Adrenal gland (tissue), 12 donors: Measurements from ENCODE around the gene CSTF3. TPM values are rescaled to one million over a fixed set of nuclear protein-coding genes. Genes with fewer than 3 reads are reported as not detected.

Source experiments
- DNase-seq, 7 donors: peaks; one replicate each; pipeline ENCODE4 v3.0.0-alpha.2; 2019 to 2020
- H3K27ac ChIP-seq, 5 donors: fragments of 200-600 bp; sonication (generic) in 4 of 5; 1 replicate in 3 of 5; 2 replicates in 2 of 5; pipeline versions ENCODE4 v1.5.1 to v1.8.0; 2016 to 2020; ENCODE audit warnings: mild to moderate bottlenecking in 1 of 5
- H3K27me3 ChIP-seq: fragments of 200-600 bp; 2 replicates; pipeline ENCODE4 v1.8.0; 2021
- H3K36me3 ChIP-seq, 2 donors: fragments of 200-600 bp; replicated peaks in 1 of 2; 1 replicate in 1 of 2; 2 replicates in 1 of 2; pipeline versions ENCODE4 v1.5.1 to v1.8.0; 2018 to 2022
- H3K4me1 ChIP-seq, 2 donors: fragments of 200-600 bp; replicated peaks in 1 of 2; 1 replicate in 1 of 2; 2 replicates in 1 of 2; pipeline versions ENCODE4 v1.5.1 to v1.8.0; 2018 to 2021
- H3K4me3 ChIP-seq, 4 donors: fragments of 200-600 bp; sonication (generic) in 3 of 4; one replicate each; pipeline ENCODE4 v1.5.1; 2016 to 2018
- H3K9me3 ChIP-seq, 3 donors: fragments of 200-600 bp; sonication (generic) in 1 of 3; replicated peaks in 1 of 3; 1 replicate in 2 of 3; 2 replicates in 1 of 3; pipeline versions ENCODE4 v1.5.1 to v1.8.0; 2016 to 2021
- CTCF ChIP-seq, 6 experiments: fragments of 450-650 bp in 4 of 6; fragments of 200-600 bp in 2 of 6; sonication (generic) in 1 of 6; IDR thresholded peaks; 1 replicate in 5 of 6; 2 replicates in 1 of 6; pipeline versions ENCODE4 v1.5.1 to v1.8.0; 2016 to 2021; ENCODE audit warnings: antibody characterized with exemption in 6 of 6, mild to moderate bottlenecking in 2 of 6, moderate library complexity in 1 of 6
- POLR2A ChIP-seq, 2 donors: fragments of 450-650 bp; IDR thresholded peaks; one replicate each; pipeline ENCODE4 v1.6.1; 2017; ENCODE audit warnings: antibody characterized with exemption in 2 of 2, mild to moderate bottlenecking in 2 of 2, moderate library complexity in 1 of 2
- WGBS, 4 donors: extraction: QIAGEN DNeasy Blood & Tissue Kit in 2 of 4; methylation state at CpG; one replicate each; pipeline versions ENCODE4 v1.1.5 to v1.1.7; 2013 to 2017; 5-methylcytosine and 5-hydroxymethylcytosine counted together
- intact Hi-C, 2 donors: fragments of 100-400 bp; cut with DNase I; formaldehyde crosslinking; loops; one replicate each; pipeline versions ENCODE4 v1.14.1 to v1.15.0; 2022 to 2023
- polyA plus RNA-seq, 3 donors: library from polyadenylated mRNA; stranded (reverse); fragments of 200-250 nt in 2 of 3; fragments of 350-450 nt in 1 of 3; fragmentation: Illumina TruSeq in 1 of 3; extraction: RNeasy Lipid Tissue Mini Kit (QIAGEN cat#74804) in 1 of 3; gene quantifications; one replicate each; pipeline ENCODE4 v1.2.3, GENCODE V29; 2013 to 2014
- total RNA-seq, 9 donors: library from RNA; depleted of rRNA in 4 of 9; stranded (reverse); fragments of >200 nt in 4 of 9; fragments of 120-200 nt in 1 of 9; fragmentation: NEBNext Ultra II Directional in 1 of 9; extraction: Animal tissue kit (Norgen Biotek cat#: 25700) in 1 of 9; gene quantifications; one replicate each; pipeline versions ENCODE4 v1.1.0 to v1.2.4, GENCODE V29; 2013 to 2023
- donor health status: healthy with polysubstance abuse.
- donor health status: Bipolar disorder and iron deficiency.
- donor health status: DM: yes; HTN: yes; CAD: no.
- donor health status: DM: no; HTN: no; CAD: no.
- donor health status: DM: no; HTN: no; CAD: no.
- donor health status: DM: yes; HTN: yes; CAD: no.

Gene CSTF3
- total and polyA plus RNA-seq, 12 donors, result 6.9 to 59.7 (median 21.0) TPM

DNA sequence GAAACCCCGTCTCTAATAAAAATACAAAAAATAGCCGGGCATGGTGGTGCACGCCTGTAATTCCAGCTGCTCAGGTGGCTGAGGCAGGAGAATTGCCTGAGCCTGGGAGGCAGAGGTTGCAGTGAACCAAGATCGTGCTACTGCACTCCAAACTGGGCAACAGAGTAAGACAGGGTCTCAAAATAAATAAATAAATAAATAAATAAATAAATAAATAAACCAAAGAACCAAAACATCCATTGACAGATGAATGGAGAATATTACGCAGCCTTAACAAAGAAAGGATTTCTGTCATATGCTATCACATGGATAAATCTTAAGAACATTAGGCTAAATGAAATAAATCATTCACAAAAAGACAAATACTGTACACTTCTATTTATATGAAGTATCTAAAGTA, 11.1 kb upstream of the CSTF3 start:
- DNase-seq, result no peak
- TF ChIP-seq CTCF (IDR thresholded peaks at IDR 0.05) (no peak), POLR2A (IDR thresholded peaks at IDR 0.05) (no peak)
- Histone ChIP-seq H3K4me1 (no peaks in the 10 kb centered on the region), H3K27me3 (no peaks in the 10 kb centered on the region), H3K36me3 (no peaks in the 10 kb centered on the region), H3K9me3 (no peaks in the 10 kb centered on the region), H3K27ac (no peak overlapping the region), H3K4me3 (no peak overlapping the region)
- intact Hi-C loops, result no loop called here
- 93 to 97% (median 95%) methylated on average over 5 of the region's 5 CpGs for WGBS, 4 donors

DNA sequence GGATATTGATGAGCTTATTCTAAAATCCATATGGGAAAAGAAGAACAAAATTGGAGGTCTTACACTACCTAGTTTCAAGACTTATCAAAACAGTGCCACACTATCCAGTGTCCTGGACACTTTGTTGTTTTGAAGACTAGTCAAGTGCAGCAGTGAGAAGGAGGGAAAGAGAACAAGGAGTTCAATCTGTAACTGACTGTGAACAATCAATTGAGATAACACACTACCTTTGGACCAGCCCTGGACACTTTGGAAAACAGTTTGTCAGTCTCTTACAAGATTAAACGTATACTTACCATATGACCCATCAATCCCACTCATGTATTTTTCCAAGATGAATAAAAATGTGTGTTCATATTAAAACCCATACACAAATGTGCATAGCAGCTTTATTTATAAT, 10.0 kb upstream of the CSTF3 start:
- Histone ChIP-seq H3K9me3 (no peaks in the 10 kb centered on the region), H3K27me3 (no peaks in the 10 kb centered on the region), H3K4me3 (no peak overlapping the region), H3K27ac (no peak overlapping the region), H3K36me3 (no peaks in the 10 kb centered on the region), H3K4me1 (no peaks in the 10 kb centered on the region)
- intact Hi-C loops, result no loop called here
- no peak for TF ChIP-seq CTCF (IDR thresholded peaks at IDR 0.05)
- no peak for TF ChIP-seq POLR2A (IDR thresholded peaks at IDR 0.05)
- WGBS, 4 donors, result 89 to 100% (median 95%) methylated on average over 1 of the region's 1 CpG
- no peak for DNase-seq

DNA sequence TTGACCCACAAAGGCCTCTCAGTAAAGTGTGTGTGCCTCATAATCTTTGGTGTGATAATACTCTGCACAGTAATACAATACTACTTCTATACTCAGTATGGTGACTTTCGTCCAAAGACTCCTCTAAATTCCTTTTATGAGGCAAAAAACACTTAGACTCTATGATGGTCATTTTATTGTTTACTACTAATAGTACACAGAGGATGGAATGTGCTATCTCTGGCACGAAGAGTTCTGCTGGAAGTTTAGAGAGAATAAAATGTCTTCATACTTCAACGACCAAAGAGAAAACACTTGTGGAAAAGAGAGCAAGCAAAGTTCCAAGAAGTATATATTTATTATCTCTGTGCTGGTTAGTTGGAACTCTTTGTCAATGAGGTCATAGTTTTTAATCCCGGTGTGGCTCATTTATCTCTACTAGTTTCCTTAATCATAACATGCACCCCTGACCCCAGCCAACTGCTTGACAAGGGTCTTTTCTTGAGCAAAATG, 7.5 kb upstream of the CSTF3 start:
- Histone ChIP-seq H3K4me1 (no peaks in the 10 kb centered on the region), H3K27me3 (no peaks in the 10 kb centered on the region), H3K36me3 (no peaks in the 10 kb centered on the region), H3K27ac (no peak overlapping the region), H3K4me3 (no peak overlapping the region), H3K9me3 (no peaks in the 10 kb centered on the region)
- no peak for DNase-seq
- intact Hi-C loops, result loop anchor here (5.0 to 10.0 kb wide), 3 partner anchors 86 to 166 kb away; partner anchors contain the start of gene HIPK3 (in 2 of the 2)
- TF ChIP-seq POLR2A (IDR thresholded peaks at IDR 0.05) (no peak), CTCF (IDR thresholded peaks at IDR 0.05) (no peak)
- 47 to 52% (median 51%) methylated on average over 4 of the region's 4 CpGs for WGBS, 4 donors

DNA sequence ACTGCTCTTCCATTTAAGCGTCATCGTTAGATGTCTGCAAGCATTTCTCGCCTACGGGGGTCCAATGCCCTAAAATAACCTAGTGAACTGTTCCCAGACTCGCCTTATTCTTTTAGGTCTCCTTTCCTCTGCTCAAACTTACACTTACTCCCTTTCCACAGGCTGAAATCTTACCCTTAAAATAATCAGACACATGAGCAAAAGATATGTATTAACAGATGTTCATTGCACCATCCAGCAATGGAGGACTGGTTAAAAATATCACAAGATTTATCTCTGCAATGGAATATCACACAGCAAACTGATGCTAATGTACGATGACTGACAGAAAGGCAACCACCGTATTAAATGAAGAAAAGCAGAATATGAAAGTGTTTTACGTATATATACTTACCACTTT, 1.6 kb upstream of the CSTF3 start:
- no peaks in the 10 kb centered on the region for H3K27me3 ChIP-seq
- 94 to 97% (median 95%) methylated on average over 8 of the region's 8 CpGs for WGBS, 4 donors
- intact Hi-C loops, result loop anchor here (10.0 kb wide), 2 partner anchors 92 to 172 kb away; partner anchors contain the start of gene HIPK3 (in 2 of the 2)

More for the DNA sequence above, 1.6 kb upstream of the CSTF3 start:
- Histone ChIP-seq H3K4me1 (peaks cover 5 to 34% of the 10 kb centered on the region in 2 donors), H3K27ac (no peak overlapping the region), H3K9me3 (no peaks in the 10 kb centered on the region), H3K4me3 (no peak overlapping the region), H3K36me3 (no peaks in the 10 kb centered on the region)
- no peak for TF ChIP-seq POLR2A (IDR thresholded peaks at IDR 0.05)
- no peak for TF ChIP-seq CTCF (IDR thresholded peaks at IDR 0.05)
- no peak for DNase-seq
